Measurements from ENCODE around the gene PAPOLG. TPM values are rescaled to one million over a fixed set of nuclear protein-coding genes. Genes with fewer than 3 reads are reported as not detected.

Gene PAPOLG
- total and polyA plus RNA-seq, 2 experiments from 2014 or later = 8.6 to 13.6 TPM

DNA sequence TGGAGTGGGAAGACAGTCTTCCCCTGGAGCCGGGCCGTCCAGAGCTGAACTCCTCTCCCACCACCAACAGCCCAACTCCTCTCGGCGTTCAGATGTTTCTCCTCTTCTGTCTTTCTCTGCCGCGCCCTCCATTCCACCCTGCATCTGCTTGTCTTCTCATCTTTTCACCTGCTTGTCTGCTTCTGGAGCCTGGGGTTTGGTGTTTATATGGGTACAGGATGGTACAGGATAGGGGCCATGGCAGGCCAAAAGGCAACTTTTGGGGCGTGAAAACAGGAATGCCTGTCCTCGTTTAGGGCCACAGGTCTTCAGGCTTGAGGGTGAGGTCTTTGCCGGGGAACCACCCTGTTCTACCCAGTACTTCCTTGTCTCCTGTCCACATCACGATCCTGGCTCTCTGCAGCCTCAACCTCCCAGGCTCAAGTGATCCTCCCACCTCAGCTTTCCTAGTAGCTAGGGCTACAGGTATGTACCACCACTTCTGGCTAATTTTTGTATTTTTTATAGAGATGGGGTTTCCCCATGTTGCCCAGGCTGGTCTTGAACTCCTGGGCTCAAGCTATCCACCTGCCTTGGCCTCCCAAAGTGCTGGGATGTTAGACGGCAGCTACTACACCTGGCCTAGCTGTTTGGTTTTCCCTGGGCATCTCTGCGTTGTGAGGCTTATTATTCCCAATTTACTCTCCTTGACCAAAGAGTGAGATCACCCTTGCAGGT lies 64.5 kb downstream of the PAPOLG start:
- Histone ChIP-seq H3K36me3 (no peaks in the 10 kb centered on the region), H3K9me3 (ENCODE audit: low read depth) (no peaks in the 10 kb centered on the region), H3K4me1 (ENCODE audit: low read depth) (no peaks in the 10 kb centered on the region), H3K27me3 (no peaks in the 10 kb centered on the region), H3K27ac (no peak overlapping the region), H3K4me3 (no peak overlapping the region)
- DNase-seq (ENCODE audit: low read depth in 1 of 2, low spot score in 1 of 2) = no peak
- TF ChIP-seq, protein P1, sequence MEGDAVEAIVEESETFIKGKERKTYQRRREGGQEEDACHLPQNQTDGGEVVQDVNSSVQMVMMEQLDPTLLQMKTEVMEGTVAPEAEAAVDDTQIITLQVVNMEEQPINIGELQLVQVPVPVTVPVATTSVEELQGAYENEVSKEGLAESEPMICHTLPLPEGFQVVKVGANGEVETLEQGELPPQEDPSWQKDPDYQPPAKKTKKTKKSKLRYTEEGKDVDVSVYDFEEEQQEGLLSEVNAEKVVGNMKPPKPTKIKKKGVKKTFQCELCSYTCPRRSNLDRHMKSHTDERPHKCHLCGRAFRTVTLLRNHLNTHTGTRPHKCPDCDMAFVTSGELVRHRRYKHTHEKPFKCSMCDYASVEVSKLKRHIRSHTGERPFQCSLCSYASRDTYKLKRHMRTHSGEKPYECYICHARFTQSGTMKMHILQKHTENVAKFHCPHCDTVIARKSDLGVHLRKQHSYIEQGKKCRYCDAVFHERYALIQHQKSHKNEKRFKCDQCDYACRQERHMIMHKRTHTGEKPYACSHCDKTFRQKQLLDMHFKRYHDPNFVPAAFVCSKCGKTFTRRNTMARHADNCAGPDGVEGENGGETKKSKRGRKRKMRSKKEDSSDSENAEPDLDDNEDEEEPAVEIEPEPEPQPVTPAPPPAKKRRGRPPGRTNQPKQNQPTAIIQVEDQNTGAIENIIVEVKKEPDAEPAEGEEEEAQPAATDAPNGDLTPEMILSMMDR (IDR thresholded peaks at IDR 0.05; ENCODE audit: low read depth, low read length) = no peak

DNA sequence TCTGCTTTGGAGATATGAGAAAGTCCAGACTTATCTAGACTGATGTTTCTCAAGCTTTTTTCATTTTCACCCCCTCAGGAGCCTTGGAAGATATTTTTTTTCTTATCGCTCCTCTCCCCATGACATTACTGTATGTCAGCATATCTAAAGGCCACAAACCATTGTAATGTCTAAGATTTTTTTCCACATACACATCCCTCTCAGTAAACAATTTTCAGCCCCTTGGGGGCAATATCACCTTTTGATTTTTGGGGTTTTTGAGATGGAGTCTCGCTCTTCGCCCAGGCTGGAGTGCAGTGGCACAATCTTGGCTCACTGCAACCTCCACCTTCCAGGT lies 65.0 kb downstream of the PAPOLG start:
- no peak for DNase-seq (ENCODE audit: low read depth in 1 of 2, low spot score in 1 of 2)
- no peaks in the 10 kb centered on the region for H3K36me3 ChIP-seq
- no peaks in the 10 kb centered on the region for H3K27me3 ChIP-seq
- no peak overlapping the region for H3K4me3 ChIP-seq
- no peaks in the 10 kb centered on the region for H3K9me3 ChIP-seq (ENCODE audit: low read depth)
- H3K27ac ChIP-seq = no peak overlapping the region
- TF ChIP-seq, protein P1 (IDR thresholded peaks at IDR 0.05; ENCODE audit: low read depth, low read length) = no peak
- H3K4me1 ChIP-seq (ENCODE audit: low read depth) = no peaks in the 10 kb centered on the region

DNA sequence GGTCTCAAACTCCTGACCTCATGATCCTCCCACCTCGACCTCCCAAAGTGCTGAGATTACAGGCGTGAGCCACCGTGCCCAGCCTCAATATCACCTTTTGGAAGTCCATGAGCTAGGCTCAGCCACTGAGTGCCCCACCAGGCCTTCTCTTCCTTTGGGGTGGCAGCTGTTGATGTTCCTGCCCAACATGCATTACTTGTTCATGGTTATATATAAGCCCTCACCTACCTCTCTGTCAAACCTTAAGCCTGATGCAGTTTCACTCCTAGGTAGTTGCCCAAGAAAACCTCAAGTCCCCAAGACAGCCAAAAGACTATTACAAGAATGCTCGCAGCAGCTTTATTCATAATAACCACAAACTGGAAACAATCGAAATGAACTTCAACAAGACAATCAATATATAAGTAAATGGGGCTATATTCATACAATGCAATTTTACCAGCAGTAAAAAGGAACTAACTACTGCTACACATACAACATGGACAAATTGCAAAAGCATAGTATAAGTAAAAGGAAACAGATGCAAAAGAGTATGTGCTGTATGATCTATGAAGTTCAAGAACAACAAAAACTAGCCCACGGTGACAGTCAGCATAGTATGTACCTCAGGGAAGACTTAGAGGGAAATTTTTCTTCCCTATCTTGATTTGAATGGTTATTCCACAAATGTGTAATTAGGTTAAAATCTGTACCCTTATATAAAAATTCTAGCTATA lies 65.7 kb downstream of the PAPOLG start:
- Histone ChIP-seq H3K4me1 (ENCODE audit: low read depth) (no peaks in the 10 kb centered on the region), H3K27ac (no peak overlapping the region), H3K9me3 (ENCODE audit: low read depth) (no peaks in the 10 kb centered on the region), H3K36me3 (no peaks in the 10 kb centered on the region), H3K27me3 (no peaks in the 10 kb centered on the region), H3K4me3 (no peak overlapping the region)
- DNase-seq (ENCODE audit: low read depth in 1 of 2, low spot score in 1 of 2) = no peak
- TF ChIP-seq, protein P1 (IDR thresholded peaks at IDR 0.05; ENCODE audit: low read depth, low read length) = no peak

DNA sequence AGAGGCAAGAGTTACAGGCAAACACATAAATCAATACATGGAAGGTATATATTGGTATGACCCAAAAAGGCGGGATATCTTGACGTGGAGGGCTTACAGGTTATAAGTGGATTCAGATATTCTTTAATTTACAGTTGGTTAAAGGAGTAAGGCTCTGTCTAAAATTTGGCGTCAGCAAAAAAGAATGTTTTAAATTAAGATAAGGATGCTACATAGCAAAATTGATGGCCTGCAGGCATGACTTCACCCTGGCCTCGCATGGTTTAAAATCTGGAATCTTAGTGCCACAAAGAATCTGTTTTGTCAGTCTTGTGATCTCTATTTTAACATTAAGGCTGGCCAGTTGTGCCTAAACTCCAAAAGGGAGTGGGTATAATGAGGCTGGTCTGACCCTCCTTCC lies 66.9 kb downstream of the PAPOLG start:
- no peaks in the 10 kb centered on the region for H3K27me3 ChIP-seq
- H3K4me1 ChIP-seq (ENCODE audit: low read depth) = no peaks in the 10 kb centered on the region
- no peak for DNase-seq (ENCODE audit: low read depth in 1 of 2, low spot score in 1 of 2)
- no peak overlapping the region for H3K4me3 ChIP-seq
- H3K9me3 ChIP-seq (ENCODE audit: low read depth) = no peaks in the 10 kb centered on the region
- H3K36me3 ChIP-seq = no peaks in the 10 kb centered on the region
- no peak overlapping the region for H3K27ac ChIP-seq
- TF ChIP-seq, protein P1 (IDR thresholded peaks at IDR 0.05; ENCODE audit: low read depth, low read length) = no peak

DNA sequence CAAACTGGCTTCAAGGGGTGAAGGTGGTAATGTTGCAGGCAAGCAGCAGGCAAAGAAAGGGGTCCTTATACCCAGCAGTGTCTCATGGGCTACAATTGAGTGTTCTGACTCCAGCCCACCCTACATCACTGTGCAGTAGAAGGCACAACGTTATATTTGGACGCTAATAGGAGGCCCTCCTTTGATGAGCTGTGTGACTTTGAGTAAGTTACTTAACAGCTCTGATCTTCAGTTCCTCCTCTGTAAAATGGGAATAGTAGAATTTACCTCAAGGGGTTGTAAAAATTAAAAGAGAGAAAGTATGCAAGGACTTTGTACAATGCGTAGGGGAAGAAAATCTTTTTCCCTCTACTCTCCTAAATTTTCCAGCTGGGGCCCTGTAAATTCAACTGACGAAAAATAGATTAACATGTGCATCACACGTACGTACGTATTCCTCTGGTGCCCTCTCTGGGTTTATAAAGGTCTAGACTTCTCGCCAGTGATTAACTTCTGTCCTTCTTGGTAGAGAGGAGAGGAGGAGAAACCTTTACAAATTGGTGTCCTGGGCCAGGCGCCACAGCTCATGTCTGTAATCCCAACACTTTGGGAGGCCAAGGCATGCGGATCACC lies 67.7 kb downstream of the PAPOLG start:
- no peak for DNase-seq (ENCODE audit: low read depth in 1 of 2, low spot score in 1 of 2)

More for the DNA sequence above, 67.7 kb downstream of the PAPOLG start:
- Histone ChIP-seq H3K4me1 (ENCODE audit: low read depth) (no peaks in the 10 kb centered on the region), H3K36me3 (no peaks in the 10 kb centered on the region), H3K27me3 (no peaks in the 10 kb centered on the region), H3K4me3 (no peak overlapping the region), H3K9me3 (ENCODE audit: low read depth) (no peaks in the 10 kb centered on the region), H3K27ac (no peak overlapping the region)
- TF ChIP-seq, protein P1 (IDR thresholded peaks at IDR 0.05; ENCODE audit: low read depth, low read length) = no peak

All from cardiac muscle cell (in vitro differentiated cells and primary cell).